ENCODE data around the gene UBXN11. TPM values are rescaled to one million over a fixed set of nuclear protein-coding genes. Genes with fewer than 3 reads are reported as not detected.

The UBXN11 gene
- polyA plus RNA-seq: 10 to 100 TPM; 13.1 to 19.1 (median 16.9) TPM

DNA sequence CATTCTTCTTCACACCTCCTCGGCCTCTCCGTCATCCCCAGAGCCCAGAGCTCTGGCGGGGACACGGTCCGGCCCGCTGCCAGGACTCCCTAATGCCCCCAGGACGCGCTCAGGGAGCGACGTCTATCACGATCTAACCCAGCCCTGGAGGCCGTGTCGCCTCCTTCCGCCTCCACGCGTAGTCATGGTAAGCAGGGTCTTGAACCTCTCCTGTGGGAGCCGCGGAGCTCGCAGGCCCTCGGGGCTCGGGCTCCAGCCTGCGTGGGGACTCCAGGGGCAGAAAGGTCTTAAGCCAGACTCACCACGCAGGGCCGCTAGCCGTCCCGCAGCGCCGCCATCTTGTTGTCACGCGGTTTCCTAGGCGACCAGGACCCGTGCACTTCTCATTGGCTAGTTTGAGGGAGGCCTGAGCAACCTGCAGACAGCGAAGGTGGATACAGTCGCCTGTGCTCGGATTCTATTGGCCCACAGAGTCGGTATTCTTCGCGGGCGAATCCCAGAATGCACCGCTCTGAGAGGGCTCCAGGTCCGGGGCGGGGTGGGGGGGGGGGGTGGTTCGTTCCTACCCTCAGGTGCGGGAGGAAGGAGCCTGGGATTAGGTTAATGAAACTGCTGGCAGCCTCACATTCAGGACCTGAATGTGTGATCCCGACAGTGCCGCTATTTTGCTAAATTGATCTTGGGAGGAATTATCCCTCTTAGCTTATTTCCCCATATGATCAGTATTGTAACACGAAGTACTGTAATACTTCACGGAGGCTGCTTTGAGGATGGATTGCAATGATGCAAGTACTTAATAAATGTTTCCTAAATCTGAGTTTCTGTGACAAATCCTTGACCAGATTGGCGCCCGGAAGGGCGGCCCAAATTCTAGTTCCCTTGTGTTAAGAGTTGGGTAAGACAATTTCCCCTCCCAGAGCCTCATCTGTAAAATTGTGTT is at the start of gene UBXN11:
Gene UBXN11, minus strand, starts transcription at position 347 of the 940 bp plus-strand sequence. CDS start 3,753 bp downstream, outside the sequence.
- H3K27ac ChIP-seq (ENCODE audit: low read depth, low read length): no peak within 1 kb of the TSS
- WGBS, 3 donors: 0 to 2% (median 2%) methylated on average over 49 to 51 of the region's 51 CpGs

DNA sequence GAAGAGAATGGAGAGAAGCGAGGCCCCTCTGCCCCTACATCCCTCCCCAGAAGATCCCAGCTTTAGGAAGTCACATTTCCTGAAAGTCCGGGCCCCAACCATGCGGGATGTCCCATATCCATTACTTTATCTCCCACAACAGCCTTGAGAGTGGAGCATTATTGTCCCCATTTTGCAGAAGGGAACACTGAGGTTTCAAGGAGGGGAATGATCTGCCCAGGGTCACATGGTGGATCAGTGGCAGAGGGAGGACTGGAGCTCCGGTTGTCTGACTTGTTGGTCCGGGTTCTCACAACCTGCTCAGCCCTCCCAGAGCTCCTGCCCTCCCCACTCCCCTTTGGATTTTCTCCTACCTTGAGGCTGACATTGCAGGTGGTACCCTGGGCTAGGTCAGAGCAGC is 49.7 kb upstream of the UBXN11 start:
- no peak overlapping the region for H3K27ac ChIP-seq (ENCODE audit: low read depth, low read length)
- WGBS, 3 donors: 85 to 91% (median 86%) methylated on average over 5 of the region's 5 CpGs

- WGBS, 3 donors: 87 to 90% (median 90%) methylated on average over 9 of the region's 9 CpGs
Observed at GRCh38 chr1:26354972-26355371, 48.5 kb upstream of the UBXN11 start.

DNA sequence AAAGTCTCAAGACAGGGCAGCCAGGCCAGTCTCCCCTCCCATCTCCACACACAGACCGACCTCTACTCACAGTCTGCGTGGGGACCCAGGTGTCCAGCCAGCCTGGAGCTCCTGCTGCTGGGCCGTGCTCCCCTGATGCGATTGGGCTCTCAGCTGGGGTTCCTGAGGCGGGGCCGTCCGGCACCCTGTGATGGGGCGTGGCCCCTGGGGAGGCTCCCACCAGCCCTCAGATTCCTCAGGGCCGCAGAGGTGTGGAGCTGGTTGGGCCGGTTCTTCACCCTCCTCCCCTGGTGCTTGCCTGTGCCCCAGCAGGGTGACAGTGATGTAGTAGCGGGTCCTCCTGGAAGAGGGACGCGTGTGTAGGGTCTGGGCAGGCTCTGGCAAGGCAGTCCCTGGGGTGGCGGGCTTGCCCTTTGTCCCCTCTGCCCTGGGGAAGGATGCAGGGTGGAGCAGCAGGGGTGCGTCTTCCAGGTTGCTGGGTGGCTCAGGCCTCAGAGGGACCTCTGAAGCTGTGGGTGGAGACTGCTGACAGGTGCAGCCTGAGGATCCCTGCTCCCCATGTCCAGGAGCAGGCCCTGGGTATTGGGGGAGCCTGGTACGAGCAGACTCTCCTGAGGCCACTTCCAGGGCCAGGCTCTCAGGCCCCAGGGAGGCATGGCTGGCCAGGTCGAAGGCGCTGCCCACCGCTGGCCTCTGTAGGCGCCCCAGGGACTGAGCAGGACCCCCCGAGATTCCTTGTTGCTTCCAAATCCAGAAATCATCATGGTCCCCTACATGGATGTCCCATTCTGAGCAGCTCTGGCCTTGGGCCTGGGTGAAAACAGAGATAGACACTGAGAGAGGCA is 47.8 kb upstream of the UBXN11 start, which contains the start of gene CRYBG2:
Gene CRYBG2, minus strand, starts transcription at position 155 of the 845 bp plus-strand sequence. CDS start 7,473 bp downstream, outside the sequence.
- WGBS, 3 donors: 62 to 92% (median 85%) methylated on average over 18 to 21 of the region's 21 CpGs
- H3K27ac ChIP-seq (ENCODE audit: low read depth, low read length): no peak within 1 kb of the TSS

More at GRCh38 chr1:26354972-26355371, 48.5 kb upstream of the UBXN11 start:
- no peak overlapping the region for H3K27ac ChIP-seq (ENCODE audit: low read depth, low read length)

GRCh38 chr1:26353210-26353859 is 46.9 kb upstream of the UBXN11 start:
- WGBS, 3 donors: 55 to 95% (median 86%) methylated on average over 4 of the region's 4 CpGs
- no peak overlapping the region for H3K27ac ChIP-seq (ENCODE audit: low read depth, low read length)

DNA sequence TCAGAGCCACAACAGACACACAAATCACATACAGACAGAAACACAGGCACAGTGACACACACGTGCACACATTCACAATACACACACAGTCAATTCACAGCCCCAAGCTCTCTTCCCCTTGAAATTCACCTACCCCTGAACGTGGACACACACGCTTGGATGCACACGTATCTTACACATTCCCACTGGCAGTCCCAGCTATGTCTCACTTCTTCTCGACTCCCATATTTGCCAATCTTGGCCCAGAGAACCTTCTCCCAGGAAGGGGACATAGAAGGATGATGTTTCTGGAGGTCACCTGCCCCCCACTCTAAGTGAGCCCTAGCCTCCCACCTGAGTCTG is 45.9 kb upstream of the UBXN11 start:
- no peak overlapping the region for H3K27ac ChIP-seq (ENCODE audit: low read depth, low read length)
- 85 to 92% (median 86%) methylated on average over 5 of the region's 5 CpGs for WGBS, 3 donors

GRCh38 chr1:26351590-26352337 is 45.3 kb upstream of the UBXN11 start:
- 86 to 93% (median 91%) methylated on average over 12 of the region's 12 CpGs for WGBS, 3 donors
- H3K27ac ChIP-seq (ENCODE audit: low read depth, low read length): no peak overlapping the region

GRCh38 chr1:26350701-26351589 is 44.5 kb upstream of the UBXN11 start:
- whole genome bisulfite sequencing, 3 donors: 75 to 83% (median 78%) methylated on average over 9 of the region's 9 CpGs
- H3K27ac ChIP-seq (ENCODE audit: low read depth, low read length): no peak overlapping the region

GRCh38 chr1:26350343-26350700 is 43.9 kb upstream of the UBXN11 start:
- H3K27ac ChIP-seq (ENCODE audit: low read depth, low read length): no peak overlapping the region
- 83 to 92% (median 90%) methylated on average over 2 of the region's 2 CpGs for WGBS, 3 donors

GRCh38 chr1:26349877-26350244 is 43.4 kb upstream of the UBXN11 start:
- H3K27ac ChIP-seq (ENCODE audit: low read depth, low read length): no peak overlapping the region
- WGBS, 3 donors: 84 to 88% (median 88%) methylated on average over 5 of the region's 5 CpGs

GRCh38 chr1:26349188-26349876 is 42.9 kb upstream of the UBXN11 start:
- no peak overlapping the region for H3K27ac ChIP-seq (ENCODE audit: low read depth, low read length)
- 84 to 86% (median 84%) methylated on average over 7 of the region's 7 CpGs for WGBS, 3 donors

GRCh38 chr1:26346274-26347033 is 40.0 kb upstream of the UBXN11 start:
- WGBS, 3 donors: 56 to 61% (median 60%) methylated on average over 10 of the region's 10 CpGs

DNA sequence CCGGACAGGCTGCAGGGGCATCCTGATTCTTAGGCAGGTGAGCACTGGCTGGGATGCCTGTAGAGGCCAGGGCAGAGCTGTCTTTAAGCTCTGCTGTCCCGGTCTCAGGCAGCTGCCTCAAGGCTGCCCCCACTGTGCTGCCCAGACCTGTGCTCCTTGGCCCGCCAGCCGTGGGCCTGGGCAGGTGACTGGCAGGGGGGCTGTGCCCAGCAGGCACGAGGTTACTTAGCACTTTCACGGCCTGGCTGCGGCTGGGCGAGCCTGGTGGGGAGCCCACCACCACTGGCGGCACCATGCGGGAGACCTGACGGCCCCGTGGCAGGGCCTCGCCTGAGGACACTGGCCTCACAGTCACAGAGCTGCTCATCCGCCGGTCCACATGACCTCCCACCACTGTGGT is 39.3 kb upstream of the UBXN11 start:
- 73 to 89% (median 86%) methylated on average over 15 of the region's 15 CpGs for WGBS, 3 donors
- H3K27ac ChIP-seq (ENCODE audit: low read depth, low read length): no peak overlapping the region

More at GRCh38 chr1:26346274-26347033, 40.0 kb upstream of the UBXN11 start:
- no peak overlapping the region for H3K27ac ChIP-seq (ENCODE audit: low read depth, low read length)

DNA sequence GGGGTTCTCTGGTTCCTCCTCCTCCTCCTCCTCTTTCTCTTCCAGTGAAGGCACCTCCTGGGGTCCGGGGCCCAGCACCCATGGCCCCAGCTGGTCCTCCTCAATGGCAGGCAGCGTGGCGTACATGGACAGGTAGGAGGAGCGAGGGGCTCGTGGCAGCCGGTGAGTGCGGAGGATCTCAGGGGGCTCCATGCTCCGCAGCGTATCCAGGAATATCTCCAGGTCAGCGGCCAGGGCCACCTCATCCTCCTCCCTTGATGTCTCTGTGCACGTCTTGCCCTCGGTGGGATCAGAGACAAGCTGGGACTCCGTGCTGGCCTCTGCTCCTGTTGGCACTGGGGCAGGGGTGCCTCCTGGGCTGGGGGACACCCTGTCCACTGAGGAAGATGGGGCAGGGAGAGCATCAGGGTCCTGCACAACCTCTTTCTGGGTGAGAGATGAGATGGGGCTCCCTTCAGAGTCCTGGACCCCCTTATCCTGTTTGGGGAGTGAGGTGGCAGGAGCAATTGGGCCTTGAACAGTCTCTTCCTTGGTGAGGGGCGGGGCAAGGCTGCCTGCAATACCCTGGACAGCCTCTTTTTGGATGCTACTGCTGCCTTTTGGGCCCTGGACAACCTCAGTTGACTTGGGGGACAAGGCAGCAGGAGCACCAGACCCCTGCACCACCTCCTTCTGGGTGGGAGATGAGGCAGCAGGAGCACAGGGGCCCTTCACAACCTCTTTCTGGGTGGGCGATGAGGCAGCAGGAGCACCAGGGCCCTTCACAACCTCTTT is 37.9 kb upstream of the UBXN11 start:
- WGBS, 3 donors: 85 to 95% (median 86%) methylated on average over 10 to 15 of the region's 15 CpGs
- no peak overlapping the region for H3K27ac ChIP-seq (ENCODE audit: low read depth, low read length)

GRCh38 chr1:26340047-26340481 is 33.6 kb upstream of the UBXN11 start:
- H3K27ac ChIP-seq (ENCODE audit: low read depth, low read length): no peak overlapping the region
- WGBS, 3 donors: 60 to 72% (median 66%) methylated on average over 4 of the region's 4 CpGs
